CD4-positive, alpha-beta T cell treated with Interleukin-12 subunit alpha and Interleukin-12 subunit beta, for 1 hour (primary cell): ENCODE results near the gene KRT6B.
"Not testable (repeated sequence)": the region's sequence is repeated elsewhere in the genome, so short reads cannot be mapped to it uniquely, and the experiment has no call there.

Experiments
- DNase-seq: peaks from one replicate; pipeline ENCODE4 v3.0.0-alpha.2; 2020

KRT6B gene

GRCh38 chr12:52452101-52452500 lies at the start of gene KRT6B:
KRT6B (minus strand) TSS chr12:52452146; CDS start chr12:52452078, 68 bp downstream.
- DNase-seq = no peak

- no peak for DNase-seq
These were observed 49.5 kb upstream of the KRT6B start for GRCh38 chr12:52501490-52501889.

- not testable (repeated sequence) for DNase-seq
These were observed 48.6 kb upstream of the KRT6B start for GRCh38 chr12:52500574-52500973.

GRCh38 chr12:52499806-52500560 lies 48.0 kb upstream of the KRT6B start:
- no peak for DNase-seq

DNA sequence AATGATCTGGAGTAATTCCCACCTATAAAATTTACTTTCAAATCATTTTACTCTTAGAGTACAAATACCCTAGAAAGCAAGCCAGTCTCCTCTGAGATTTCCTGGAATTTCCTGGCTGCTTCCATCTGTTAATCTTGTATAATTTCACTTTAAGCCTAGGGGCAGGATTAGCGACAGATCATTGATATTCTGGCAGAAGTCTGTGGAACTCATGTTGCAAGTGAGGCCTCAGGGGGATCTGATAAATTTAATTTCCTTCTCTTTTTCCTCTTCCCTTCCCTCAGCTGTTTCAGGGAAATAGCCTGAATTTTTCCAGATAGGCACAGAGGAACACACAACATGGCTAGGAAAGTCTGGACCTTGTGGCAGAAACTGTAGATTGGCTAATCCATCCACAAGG lies 47.0 kb upstream of the KRT6B start:
- no peak for DNase-seq

DNA sequence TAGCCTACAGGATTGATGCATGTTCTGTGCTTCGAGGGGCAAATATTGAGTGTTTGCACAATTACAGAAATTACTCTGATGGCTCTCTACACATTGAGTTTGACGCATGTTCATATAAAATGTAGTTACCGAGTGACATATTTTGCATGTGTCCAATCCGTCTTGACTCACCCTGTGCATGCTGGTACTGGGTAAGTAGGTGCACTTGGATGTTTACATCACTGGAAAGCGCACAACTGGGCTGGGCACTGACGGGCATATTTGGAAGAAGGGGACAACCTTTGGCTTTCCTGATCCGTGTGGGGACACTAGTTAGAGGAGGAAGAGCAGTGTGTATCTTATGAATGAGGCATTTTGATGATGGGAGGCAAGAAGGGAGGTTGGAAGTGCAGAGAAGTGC lies 46.0 kb upstream of the KRT6B start:
- DNase-seq = no peak

GRCh38 chr12:52496590-52497071 lies 44.7 kb upstream of the KRT6B start:
- DNase-seq = no peak

DNA sequence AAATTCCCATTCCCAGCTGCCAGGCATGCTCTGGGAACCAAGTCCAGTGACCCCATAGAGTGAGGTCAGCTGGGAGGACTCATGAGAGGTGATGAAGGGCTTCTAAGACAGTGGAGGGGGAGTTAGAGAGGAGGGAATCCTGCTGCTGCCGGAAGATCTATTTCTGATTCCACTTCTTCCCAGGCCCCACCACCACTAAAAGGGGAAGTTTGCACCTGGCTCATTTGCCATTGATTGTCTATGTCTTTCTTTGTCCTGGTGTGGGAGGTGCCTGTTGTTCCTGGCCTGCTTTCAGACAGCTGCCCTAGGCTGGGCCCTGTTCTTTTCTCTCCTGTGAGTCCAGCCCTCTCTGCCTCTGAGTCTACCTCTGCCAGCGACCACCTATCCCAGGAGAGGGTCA lies 44.1 kb upstream of the KRT6B start:
- DNase-seq = no peak

DNA sequence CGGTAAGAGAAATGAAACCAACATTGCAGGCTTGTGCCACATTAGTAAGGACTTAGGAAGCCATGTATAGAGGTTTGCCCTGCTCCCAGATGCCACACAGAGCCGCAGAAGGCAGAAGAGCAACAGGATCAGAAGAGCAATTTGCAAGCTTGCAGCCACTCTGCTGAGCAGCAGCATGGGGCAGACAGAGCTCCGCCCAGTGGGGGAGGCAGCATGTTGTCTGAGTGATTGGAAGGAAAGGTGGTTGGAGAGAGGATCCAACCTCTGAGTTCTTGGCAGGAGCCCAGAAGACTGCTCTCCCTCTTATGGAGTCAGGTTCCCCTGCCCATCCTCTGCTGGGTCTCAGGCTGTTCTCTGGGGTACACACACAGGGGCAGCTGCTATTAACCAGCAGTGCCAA lies 43.4 kb upstream of the KRT6B start:
- no peak for DNase-seq

- DNase-seq = no peak
These were observed 42.6 kb upstream of the KRT6B start for GRCh38 chr12:52494518-52494917.

GRCh38 chr12:52494100-52494499 lies 42.2 kb upstream of the KRT6B start:
- no peak for DNase-seq

GRCh38 chr12:52493172-52493571 lies 41.2 kb upstream of the KRT6B start, which contains the start of gene KRT6A:
KRT6A (minus strand) TSS chr12:52493257; CDS start chr12:52493188, 69 bp downstream.
- no peak for DNase-seq

GRCh38 chr12:52492405-52492804 lies 40.5 kb upstream of the KRT6B start:
- not testable (repeated sequence) for DNase-seq

DNA sequence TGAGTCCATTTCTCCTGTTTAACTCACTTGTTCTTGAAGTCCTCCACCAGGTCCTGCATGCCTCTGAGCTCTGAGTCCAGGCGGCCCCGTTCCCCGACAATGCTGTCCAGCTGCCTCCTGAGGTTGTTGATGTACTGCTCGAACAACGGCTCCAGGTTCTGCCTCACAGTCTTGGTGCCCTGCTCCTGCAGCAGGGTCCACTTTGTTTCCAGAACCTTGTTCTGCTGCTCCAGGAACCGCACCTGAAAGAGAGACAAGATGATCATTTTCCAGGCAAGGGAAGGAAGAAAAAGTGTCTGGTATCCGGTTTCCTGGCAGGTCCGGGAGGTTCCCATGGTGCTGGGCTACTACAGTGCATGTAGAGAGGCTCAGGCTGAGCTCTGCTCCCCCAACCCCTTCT lies 39.5 kb upstream of the KRT6B start:
- DNase-seq = not testable (repeated sequence)

DNA sequence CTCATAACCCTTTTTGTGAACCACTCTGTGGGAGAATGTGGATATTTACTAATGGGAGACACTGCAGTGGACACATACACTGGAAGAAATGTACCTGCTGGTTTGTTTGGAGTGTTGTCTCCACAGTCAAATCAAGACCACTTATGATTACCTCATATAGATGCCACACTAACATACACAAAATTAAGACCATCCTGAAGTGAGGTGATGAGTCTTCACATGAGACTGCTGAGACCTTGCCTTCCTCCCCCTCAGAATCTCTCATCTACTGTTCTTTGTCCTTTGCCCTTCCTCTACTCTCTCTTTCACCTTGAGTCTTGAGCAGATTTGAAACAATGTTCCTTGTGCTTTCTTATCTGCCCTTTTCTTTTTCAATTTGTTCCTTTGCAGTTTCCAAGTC lies 36.8 kb upstream of the KRT6B start:
- no peak for DNase-seq

GRCh38 chr12:52487744-52488443 lies 35.9 kb upstream of the KRT6B start:
- not testable (repeated sequence) for DNase-seq

DNA sequence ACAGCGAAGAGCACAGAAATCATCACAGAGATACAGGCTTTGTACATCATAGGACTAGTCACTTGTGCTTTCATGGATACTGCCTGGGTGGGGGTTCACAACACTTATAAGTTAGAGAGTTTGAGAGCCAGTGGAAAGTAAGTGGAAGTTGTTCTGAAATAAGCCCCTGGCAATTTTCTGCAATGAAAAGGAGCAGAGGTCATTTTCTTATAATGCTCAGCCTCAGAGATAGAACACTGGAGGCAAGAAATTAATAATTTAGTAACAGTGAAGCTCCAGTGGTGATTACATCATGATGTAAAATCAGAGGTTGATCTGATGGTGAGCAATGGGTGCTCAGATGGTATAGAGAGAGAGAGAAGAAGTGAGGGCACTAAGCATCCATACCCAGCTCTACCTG lies 35.3 kb upstream of the KRT6B start:
- no peak for DNase-seq

DNA sequence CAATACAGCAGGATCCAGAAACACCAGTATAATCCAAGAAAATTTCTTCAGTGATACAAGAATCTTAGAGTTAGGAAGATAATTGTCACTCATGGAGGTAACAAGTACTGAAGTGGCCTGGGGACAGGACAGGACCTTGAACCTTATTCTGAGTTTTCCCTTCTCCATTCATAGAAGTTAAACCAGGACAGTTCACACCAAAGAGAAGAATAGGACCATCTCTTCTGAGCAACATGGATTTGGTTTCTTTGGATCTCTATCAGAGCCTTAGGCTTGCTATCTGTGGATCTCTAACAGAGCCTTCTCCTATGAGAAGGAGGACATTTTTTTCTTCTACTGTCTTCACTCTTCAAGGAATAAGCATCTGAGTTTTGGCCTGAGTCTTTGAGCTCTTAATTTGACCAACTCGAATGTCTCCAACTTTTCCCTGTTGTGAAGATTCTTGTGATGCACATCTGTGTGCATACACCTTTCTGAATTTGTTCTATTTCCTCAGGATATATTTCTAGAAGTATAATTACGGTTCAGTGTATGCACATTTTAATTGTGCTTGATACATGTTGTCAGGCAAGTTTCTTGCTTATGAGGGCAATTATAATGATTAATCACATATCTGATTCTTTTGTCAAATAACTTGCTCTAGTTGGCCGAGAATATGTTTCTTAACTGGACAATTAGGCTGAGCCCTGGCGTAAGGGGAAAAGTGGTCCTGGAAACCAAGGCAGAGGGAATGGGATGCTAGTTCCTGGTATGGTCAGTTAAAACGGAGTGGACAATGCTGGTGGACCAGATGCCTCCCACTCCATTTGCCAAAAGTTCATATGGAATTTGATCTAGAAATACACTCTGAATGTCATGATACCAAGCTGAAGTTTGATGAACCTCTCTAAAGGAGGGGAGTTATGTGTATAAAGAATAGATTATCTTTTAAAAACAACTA lies 34.5 kb upstream of the KRT6B start:
- no peak for DNase-seq

- DNase-seq = no peak
These were observed 28.1 kb upstream of the KRT6B start for GRCh38 chr12:52480073-52480472.

DNA sequence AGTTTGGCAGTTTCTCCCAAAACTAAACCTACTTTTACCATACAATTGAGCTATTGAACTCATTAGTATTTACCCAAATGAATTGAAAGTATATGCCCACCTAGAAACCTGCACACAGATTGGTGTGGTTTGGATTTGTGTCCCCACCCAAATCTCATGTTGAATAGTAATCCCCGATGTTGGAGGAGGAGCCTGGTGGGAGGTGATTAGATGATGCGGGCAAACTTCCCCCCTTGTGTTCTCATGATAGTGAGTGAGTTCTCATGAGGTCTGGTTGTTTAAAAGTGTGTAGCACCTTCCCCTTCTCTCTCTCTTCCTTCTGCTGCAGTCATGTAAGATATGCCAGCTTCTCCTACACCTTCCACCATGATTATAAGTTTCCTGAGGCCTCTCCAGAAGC lies 25.7 kb upstream of the KRT6B start:
- no peak for DNase-seq

DNA sequence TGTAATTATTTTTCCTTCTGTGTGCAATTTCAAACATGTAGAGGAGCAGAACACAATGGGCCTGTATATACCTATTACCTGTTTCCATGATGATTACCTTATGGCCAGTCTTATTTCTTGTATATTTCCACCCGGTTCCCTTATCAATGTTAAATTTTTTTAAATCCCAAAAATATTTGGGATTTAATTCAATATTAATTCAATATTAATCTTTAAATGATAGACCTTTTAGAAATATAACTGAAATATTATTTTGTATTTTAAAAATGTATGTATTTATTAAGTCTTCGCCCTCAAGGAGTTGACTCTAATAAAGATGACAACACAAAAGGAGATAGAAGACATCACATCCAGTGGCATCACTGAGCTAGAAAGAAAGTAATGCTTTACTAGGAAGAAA lies 22.3 kb upstream of the KRT6B start:
- DNase-seq = no peak

- no peak for DNase-seq
These were observed 21.8 kb upstream of the KRT6B start, which contains the start of gene KRT6C for GRCh38 chr12:52473768-52474167. KRT6C (minus strand) TSS chr12:52473805; CDS start chr12:52473737, 68 bp downstream.

GRCh38 chr12:52469853-52470252 lies 17.9 kb upstream of the KRT6B start:
- DNase-seq = no peak
